DND-41 (cell line): ENCODE measurements around the gene TTLL8.

Experiments
- EZH2 ChIP-seq: IDR thresholded peaks from 3 replicates; pipeline ENCODE4 v1.6.1; 2012; ENCODE audit warnings: borderline replicate concordance, low read depth, mild to moderate bottlenecking, moderate library complexity, low read length, inconsistent platforms; ENCODE audit not compliant: severe bottlenecking
- TF ChIP-seq, protein P1 (sequence below): IDR thresholded peaks from 2 replicates; pipeline ENCODE4 v1.5.1; 2012; ENCODE audit warnings: borderline replicate concordance, low read length, moderate library complexity, mild to moderate bottlenecking; ENCODE audit not compliant: poor library complexity, severe bottlenecking; ENCODE audit errors: extremely low read depth

DNA sequence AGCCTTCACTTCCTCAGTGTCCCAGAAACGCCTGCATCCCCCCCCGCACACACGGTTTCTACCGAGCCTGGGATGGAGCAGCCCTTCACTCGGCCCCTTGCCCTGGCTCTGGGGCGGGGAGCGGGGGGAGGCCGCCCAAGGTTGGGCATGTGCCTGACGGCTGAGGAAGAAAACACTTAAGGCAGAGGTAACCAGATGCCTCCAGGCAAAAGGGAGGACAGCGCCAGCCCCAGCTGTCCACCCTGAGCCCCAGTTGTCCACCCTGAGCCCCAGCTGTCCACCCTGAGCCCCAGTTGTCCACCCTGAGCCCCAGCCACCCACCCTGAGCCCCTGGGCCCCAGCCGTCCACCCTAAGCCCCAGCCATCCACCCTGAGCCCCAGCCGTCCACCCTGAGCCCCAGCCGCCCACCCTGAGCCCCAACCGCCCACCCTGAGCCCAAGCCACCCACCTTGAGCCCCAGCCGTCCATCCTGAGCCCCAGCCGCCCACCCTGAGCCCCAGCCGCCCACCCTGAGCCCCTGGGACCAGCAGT lies 3.8 kb upstream of the TTLL8 start:
- TF ChIP-seq, protein P1, sequence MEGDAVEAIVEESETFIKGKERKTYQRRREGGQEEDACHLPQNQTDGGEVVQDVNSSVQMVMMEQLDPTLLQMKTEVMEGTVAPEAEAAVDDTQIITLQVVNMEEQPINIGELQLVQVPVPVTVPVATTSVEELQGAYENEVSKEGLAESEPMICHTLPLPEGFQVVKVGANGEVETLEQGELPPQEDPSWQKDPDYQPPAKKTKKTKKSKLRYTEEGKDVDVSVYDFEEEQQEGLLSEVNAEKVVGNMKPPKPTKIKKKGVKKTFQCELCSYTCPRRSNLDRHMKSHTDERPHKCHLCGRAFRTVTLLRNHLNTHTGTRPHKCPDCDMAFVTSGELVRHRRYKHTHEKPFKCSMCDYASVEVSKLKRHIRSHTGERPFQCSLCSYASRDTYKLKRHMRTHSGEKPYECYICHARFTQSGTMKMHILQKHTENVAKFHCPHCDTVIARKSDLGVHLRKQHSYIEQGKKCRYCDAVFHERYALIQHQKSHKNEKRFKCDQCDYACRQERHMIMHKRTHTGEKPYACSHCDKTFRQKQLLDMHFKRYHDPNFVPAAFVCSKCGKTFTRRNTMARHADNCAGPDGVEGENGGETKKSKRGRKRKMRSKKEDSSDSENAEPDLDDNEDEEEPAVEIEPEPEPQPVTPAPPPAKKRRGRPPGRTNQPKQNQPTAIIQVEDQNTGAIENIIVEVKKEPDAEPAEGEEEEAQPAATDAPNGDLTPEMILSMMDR: no peak
- TF ChIP-seq EZH2: no peak
